ENCODE results near the gene TDP2. TPM values are rescaled to one million over a fixed set of nuclear protein-coding genes. Genes with fewer than 3 reads are reported as not detected.

TDP2 gene
- total RNA-seq, 1 donor from 2014 or later: 75.7 TPM

Other genes with a start within 250 kb of the TDP2 start
- gene GPLD1, start 177.3 kb downstream of the TDP2 start, total RNA-seq: 2.3 TPM
- 20.7 TPM for gene ALDH5A1, start 171.9 kb downstream of the TDP2 start, total RNA-seq
- 1.3 TPM for gene KIAA0319, start 20.7 kb downstream of the TDP2 start, total RNA-seq
- 29.0 TPM for gene ACOT13, start 178 bp upstream of the TDP2 start, total RNA-seq
- 113 TPM for gene C6orf62, start 52.3 kb upstream of the TDP2 start, total RNA-seq
- gene GMNN, start 108.0 kb upstream of the TDP2 start, total RNA-seq: 10.8 TPM
- not detected for gene ARMH2, start 132.0 kb upstream of the TDP2 start, total RNA-seq